ENCODE data around the gene RAB17.

RAB17 gene, protein sequence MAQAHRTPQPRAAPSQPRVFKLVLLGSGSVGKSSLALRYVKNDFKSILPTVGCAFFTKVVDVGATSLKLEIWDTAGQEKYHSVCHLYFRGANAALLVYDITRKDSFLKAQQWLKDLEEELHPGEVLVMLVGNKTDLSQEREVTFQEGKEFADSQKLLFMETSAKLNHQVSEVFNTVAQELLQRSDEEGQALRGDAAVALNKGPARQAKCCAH

DNA sequence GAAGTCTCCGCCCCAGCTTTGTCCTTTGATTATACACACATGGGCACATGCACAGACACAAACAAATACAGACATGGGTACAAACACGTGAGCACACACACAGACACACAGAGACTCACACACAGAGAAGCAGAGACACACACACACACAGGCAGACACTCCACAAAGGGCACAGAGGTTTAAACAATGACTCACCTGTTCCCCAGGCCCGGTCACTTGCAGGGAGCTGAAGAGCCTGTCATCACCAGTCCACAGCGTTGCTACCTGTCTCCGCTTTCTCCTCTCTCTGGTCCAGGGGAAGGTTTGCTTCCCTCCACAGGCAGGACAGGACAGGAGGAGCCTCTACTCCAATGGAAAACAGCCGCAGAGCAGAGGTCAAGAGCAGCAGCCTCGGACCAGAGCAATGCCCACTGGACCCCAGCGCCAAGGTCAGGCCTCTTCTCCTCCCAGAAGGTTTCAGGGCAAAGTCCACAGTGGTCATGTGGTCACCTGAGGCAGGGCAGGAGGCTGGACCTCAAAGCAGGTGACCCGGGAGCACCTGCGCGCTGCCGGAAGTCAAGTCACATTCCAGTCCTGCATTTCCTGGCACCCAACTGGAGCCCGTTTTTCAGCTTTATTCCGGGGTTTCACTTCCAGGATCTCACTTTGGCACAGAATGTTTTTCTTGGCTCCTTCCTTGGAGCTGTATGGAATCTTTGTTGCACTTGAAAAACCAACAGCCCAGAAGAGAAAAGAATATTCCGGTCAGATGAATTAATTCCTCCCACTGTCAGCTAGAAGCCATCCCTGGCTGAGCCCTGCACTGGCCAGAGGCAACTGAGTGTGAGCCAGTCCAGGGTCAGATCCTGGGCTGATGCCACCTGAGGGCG, at the start of gene RAB17:
Gene RAB17, minus strand, starts transcription at position 463 of the 869 bp plus-strand sequence. CDS start 4,580 bp downstream, outside the sequence.
- peak; percentile 46 for DNase-seq (ENCODE audit: low read depth)
- TF ChIP-seq CTCF (IDR thresholded peaks at IDR 0.05; ENCODE audit: low read length, missing control alignments) = no peak
- H3K4me3 ChIP-seq (replicated peaks; ENCODE audit: low read depth, low read length) = no peak within 1 kb of the TSS

GRCh38 chr2:237639836-237640220, 49.3 kb upstream of the RAB17 start:
- no peak for TF ChIP-seq CTCF (IDR thresholded peaks at IDR 0.05; ENCODE audit: low read length, missing control alignments)
- H3K4me3 ChIP-seq (replicated peaks; ENCODE audit: low read depth, low read length) = no peak overlapping the region
- no peak for DNase-seq (ENCODE audit: low read depth)

GRCh38 chr2:237639052-237639835, 48.7 kb upstream of the RAB17 start:
- H3K4me3 ChIP-seq (replicated peaks; ENCODE audit: low read depth, low read length) = no peak overlapping the region
- no peak for TF ChIP-seq CTCF (IDR thresholded peaks at IDR 0.05; ENCODE audit: low read length, missing control alignments)
- DNase-seq (ENCODE audit: low read depth) = no peak

- no peak for TF ChIP-seq CTCF (IDR thresholded peaks at IDR 0.05; ENCODE audit: low read length, missing control alignments)
- H3K4me3 ChIP-seq (replicated peaks; ENCODE audit: low read depth, low read length) = no peak overlapping the region
- DNase-seq (ENCODE audit: low read depth) = no peak
Measured at GRCh38 chr2:237638176-237638575, 47.6 kb upstream of the RAB17 start.

DNA sequence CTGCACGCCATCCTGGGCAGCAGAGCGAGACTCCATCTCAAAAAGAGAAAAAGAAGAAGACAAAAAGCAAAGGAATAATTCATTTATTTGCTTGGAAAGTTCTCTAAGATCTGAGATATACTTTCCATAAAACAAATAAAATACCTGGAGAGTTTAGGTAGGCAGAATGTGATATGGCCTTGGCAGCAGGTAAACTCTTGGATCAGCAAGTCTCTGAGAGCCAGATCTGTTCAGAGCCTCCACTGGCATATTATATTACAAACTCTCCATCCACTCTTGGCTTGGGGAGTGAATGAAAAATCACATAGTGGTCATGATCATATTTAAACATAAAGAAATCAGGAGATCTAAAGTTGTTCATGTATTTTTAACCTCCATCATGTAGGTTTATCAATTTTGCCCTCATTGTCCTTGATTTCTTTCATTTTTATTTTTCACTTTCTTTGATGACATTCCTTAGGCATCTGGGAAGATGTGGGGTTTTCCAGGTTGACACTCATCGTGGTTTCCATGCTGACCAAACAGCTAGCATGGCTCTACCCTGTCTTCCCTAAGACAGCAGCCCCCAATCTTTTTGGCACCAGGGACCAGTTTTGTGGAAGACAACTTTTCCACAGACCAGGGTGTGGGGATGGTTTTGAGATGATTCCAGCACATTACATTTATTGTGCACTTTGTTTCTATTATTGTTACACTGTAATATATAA, 47.0 kb upstream of the RAB17 start:
- TF ChIP-seq CTCF (IDR thresholded peaks at IDR 0.05; ENCODE audit: low read length, missing control alignments) = no peak
- no peak for DNase-seq (ENCODE audit: low read depth)

DNA sequence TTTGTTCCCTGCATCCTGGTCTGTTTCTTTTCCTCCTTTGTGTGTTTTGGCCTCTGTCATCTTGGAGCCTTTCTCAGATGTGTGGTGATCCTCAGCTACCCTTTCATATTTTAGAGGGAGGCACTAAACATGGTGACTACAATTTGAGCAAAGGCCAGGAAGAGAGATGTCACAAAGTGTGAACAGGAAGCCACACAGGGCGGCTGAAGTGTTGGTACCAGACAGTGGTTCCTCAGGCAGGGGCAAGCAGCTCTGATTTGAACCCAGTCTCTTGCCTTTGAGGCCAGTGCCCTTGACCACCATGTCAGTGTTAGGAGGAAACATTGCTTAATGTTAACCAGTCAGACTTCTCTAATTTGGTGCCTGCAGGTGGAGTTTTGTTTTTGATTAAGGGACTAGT, 46.0 kb upstream of the RAB17 start:
- no peak for TF ChIP-seq CTCF (IDR thresholded peaks at IDR 0.05; ENCODE audit: low read length, missing control alignments)
- no peak for DNase-seq (ENCODE audit: low read depth)
- H3K4me3 ChIP-seq (replicated peaks; ENCODE audit: low read depth, low read length) = no peak overlapping the region

More for the DNA sequence above, 47.0 kb upstream of the RAB17 start:
- H3K4me3 ChIP-seq (replicated peaks; ENCODE audit: low read depth, low read length) = no peak overlapping the region
